ENCODE results near the gene CROCC2.

DNA sequence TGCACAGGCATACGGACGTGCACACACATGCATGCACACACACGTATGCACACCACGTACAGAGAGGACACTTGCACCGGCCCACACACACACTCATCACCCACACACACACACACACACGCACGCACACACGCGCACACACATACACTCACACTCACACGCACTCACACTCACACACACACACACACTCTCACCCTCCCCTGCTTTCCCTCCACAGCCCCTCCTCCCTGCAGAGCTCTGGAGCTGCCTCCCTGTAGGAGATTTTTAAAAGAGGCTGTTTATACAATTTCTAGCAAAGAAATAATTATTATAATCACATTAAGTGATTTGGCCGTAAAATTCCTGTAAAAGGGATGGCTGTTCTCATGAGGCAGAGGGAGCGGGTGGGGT, 55.8 kb downstream of the CROCC2 start:
- TF ChIP-seq POLR2A (IDR thresholded peaks at IDR 0.05; ENCODE audit: low read depth, low read length): no peak
- TF ChIP-seq POLR2AphosphoS5 (IDR thresholded peaks at IDR 0.05; ENCODE audit: low read depth, low read length): no peak

Data from GM12892 (cell line).